ENCODE results near the gene AVPI1.

GRCh38 chr10:97633921-97634320, 53.1 kb downstream of the AVPI1 start:
- TF ChIP-seq YY1 (IDR thresholded peaks at IDR 0.05; ENCODE audit: insufficient read depth, insufficient read length) (no peak), SUZ12 (IDR thresholded peaks at IDR 0.05; ENCODE audit: extremely low read depth, insufficient read depth, insufficient read length) (no peak)

All from NT2/D1 (cell line).